CD14-positive monocyte (primary cell): ENCODE measurements around the gene KRT8. TPM values are rescaled to one million over a fixed set of nuclear protein-coding genes. Genes with fewer than 3 reads are reported as not detected.
A peak's percentile ranks its signal among the peaks of the same experiment; 100 is the strongest.

Source experiments
- DNase-seq, 3 donors: peaks; one replicate each; pipeline ENCODE4 v3.0.0-alpha.2; 2011 to 2022
- H2AFZ ChIP-seq: 2 replicates; pipeline ENCODE4 v1.6.0; 2012; ENCODE audit warnings: mild to moderate bottlenecking, low read depth, low read length, inconsistent platforms; ENCODE audit not compliant: insufficient read depth, poor library complexity, severe bottlenecking
- H3K27ac ChIP-seq, 2 donors: 1 replicate in 1 of 2; 2 replicates in 1 of 2; pipeline ENCODE4 v1.5.1; 2012 to 2013; ENCODE audit warnings: low read length in 2 of 2, control low read depth in 1 of 2, inconsistent platforms in 1 of 2, low read depth in 1 of 2, mild to moderate bottlenecking in 1 of 2
- H3K27me3 ChIP-seq, 2 donors: one replicate each; pipeline versions ENCODE4 v1.6.0 to v1.6.1; 2011 to 2013; ENCODE audit warnings: low read length in 2 of 2; ENCODE audit not compliant: control insufficient read depth in 2 of 2, insufficient read depth in 2 of 2
- H3K36me3 ChIP-seq, 2 donors: replicated peaks in 1 of 2; 1 replicate in 1 of 2; 2 replicates in 1 of 2; pipeline versions ENCODE4 v1.5.1 to v1.6.1; 2012 to 2013; ENCODE audit warnings: low read length in 2 of 2, control low read depth in 1 of 2, inconsistent platforms in 1 of 2, mild to moderate bottlenecking in 1 of 2; ENCODE audit not compliant: insufficient read depth in 2 of 2, control insufficient read depth in 1 of 2
- H3K4me1 ChIP-seq, 2 donors: 1 replicate in 1 of 2; 2 replicates in 1 of 2; pipeline versions ENCODE4 v1.5.1 to v1.6.1; 2012 to 2013; ENCODE audit warnings: low read length in 2 of 2, control low read depth in 1 of 2, inconsistent platforms in 1 of 2, mild to moderate bottlenecking in 1 of 2, moderate library complexity in 1 of 2; ENCODE audit not compliant: insufficient read depth in 2 of 2, control insufficient read depth in 1 of 2
- H3K4me2 ChIP-seq: replicated peaks from 2 replicates; pipeline ENCODE3; 2012; ENCODE audit warnings: low read length, moderate library complexity, mild to moderate bottlenecking; ENCODE audit not compliant: poor library complexity, severe bottlenecking; ENCODE audit errors: extremely low read depth
- H3K4me3 ChIP-seq, 3 experiments: fragments of 200-600 bp in 1 of 3; sonication (generic) in 1 of 3; replicated peaks in 1 of 3; 1 replicate in 2 of 3; 2 replicates in 1 of 3; pipeline ENCODE4 v1.5.1; 2011 to 2013; ENCODE audit warnings: low read length in 3 of 3, mild to moderate bottlenecking in 3 of 3, control low read depth in 2 of 3, low read depth in 2 of 3, inconsistent platforms in 1 of 3, moderate library complexity in 1 of 3
- H3K79me2 ChIP-seq: 2 replicates; pipeline ENCODE4 v1.6.0; 2012; ENCODE audit warnings: mild to moderate bottlenecking, control low read depth, inconsistent platforms, low read length, moderate library complexity; ENCODE audit not compliant: insufficient read depth
- H3K9ac ChIP-seq: 2 replicates; pipeline ENCODE4 v1.6.0; 2017; ENCODE audit warnings: low read length, mild to moderate bottlenecking; ENCODE audit not compliant: insufficient read depth, poor library complexity, severe bottlenecking
- H3K9me3 ChIP-seq, 2 donors: replicated peaks in 1 of 2; 1 replicate in 1 of 2; 2 replicates in 1 of 2; pipeline versions ENCODE4 v1.5.1 to v1.6.1; 2012 to 2013; ENCODE audit warnings: low read length in 2 of 2, control low read depth in 1 of 2; ENCODE audit not compliant: control insufficient read depth in 1 of 2, insufficient read depth in 1 of 2
- H4K20me1 ChIP-seq: 2 replicates; pipeline ENCODE4 v1.6.0; 2012; ENCODE audit warnings: mild to moderate bottlenecking, low read length, control low read depth, moderate library complexity; ENCODE audit not compliant: insufficient read depth
- H3K27ac Mint-ChIP-seq, 7 donors: one replicate each; pipeline ENCODE4 v1.8.0; 2020; ENCODE audit warnings: mild to moderate bottlenecking in 7 of 7, mixed read lengths in 7 of 7, moderate library complexity in 6 of 7, inconsistent platforms in 2 of 7
- H3K27me3 Mint-ChIP-seq, 3 donors: one replicate each; pipeline ENCODE4 v1.8.0; 2021 to 2022; ENCODE audit warnings: low read depth in 3 of 3, mild to moderate bottlenecking in 3 of 3, mixed read lengths in 3 of 3, moderate library complexity in 3 of 3, inconsistent platforms in 1 of 3
- H3K36me3 Mint-ChIP-seq, 2 donors: one replicate each; pipeline ENCODE4 v1.8.0; 2020; ENCODE audit warnings: mixed read lengths in 2 of 2, inconsistent platforms in 1 of 2, mild to moderate bottlenecking in 1 of 2
- H3K4me1 Mint-ChIP-seq: one replicate; pipeline ENCODE4 v1.8.0; 2020; ENCODE audit warnings: mild to moderate bottlenecking, mixed read lengths
- H3K4me3 Mint-ChIP-seq, 2 donors: one replicate each; pipeline ENCODE4 v1.8.0; 2020; ENCODE audit warnings: mild to moderate bottlenecking in 2 of 2, mixed read lengths in 2 of 2, moderate library complexity in 1 of 2
- H3K9me3 Mint-ChIP-seq, 7 donors: one replicate each; pipeline ENCODE4 v1.8.0; 2020 to 2022; ENCODE audit warnings: mixed read lengths in 7 of 7, mild to moderate bottlenecking in 6 of 7, moderate library complexity in 6 of 7, inconsistent platforms in 2 of 7
- CTCF ChIP-seq: fragments of 200-600 bp; IDR thresholded peaks from one replicate; pipeline ENCODE4 v1.8.0; 2022; ENCODE audit warnings: antibody characterized with exemption, mild to moderate bottlenecking
- WGBS: methylation state at CpG from one replicate; pipeline ENCODE4 v1.1.5; 2013; ENCODE audit warnings: missing lambda C conversion rate; ENCODE audit not compliant: insufficient coverage; 5-methylcytosine and 5-hydroxymethylcytosine counted together
- intact Hi-C, 2 donors: fragments of 100-400 bp; cut with micrococcal nuclease; formaldehyde crosslinking; loops; one replicate each; pipeline versions ENCODE4 v1.15.0 to v1.15.1; 2023
- polyA plus RNA-seq, 3 donors: library from polyadenylated mRNA; depleted of rRNA in 1 of 3; unstranded in 2 of 3; stranded (reverse) in 1 of 3; fragments of 300-500 nt in 2 of 3; fragments of >200 nt in 1 of 3; fragmentation: Illumina TruSeq in 2 of 3; gene quantifications; 1 replicate in 2 of 3; 2 replicates in 1 of 3; pipeline ENCODE4 v1.2.3, GENCODE V29; 2012 to 2021

Gene KRT8
- polyA plus RNA-seq, 3 donors, result 0.16 to 0.39 TPM; not detected in 1

GRCh38 chr12:52918351-52918750 lies 13.5 kb upstream of the KRT8 start:
- no peak overlapping the region for H3K4me2 ChIP-seq
- H3K4me1 ChIP-seq, result no peaks in the 10 kb centered on the region
- no peak for TF ChIP-seq CTCF
- no peak overlapping the region for H3K9ac ChIP-seq
- Mint-ChIP-seq H3K4me1 (no peaks in the 10 kb centered on the region), H3K27me3 (peaks cover 2 to 5% (median 4%) of the 10 kb centered on the region in 3 donors), H3K4me3 (no peak overlapping the region), H3K27ac (peak overlapping the region in 4 of 7 donors; percentile 35 to 86 (median 64)), H3K9me3 (peaks cover 12 to 27% (median 22%) of the 10 kb centered on the region in 7 donors), H3K36me3 (no peaks in the 10 kb centered on the region)
- H2AFZ ChIP-seq, result no peak overlapping the region
- H3K36me3 ChIP-seq, result no peaks in the 10 kb centered on the region
- H3K79me2 ChIP-seq, result no peaks in the 10 kb centered on the region
- H4K20me1 ChIP-seq, result no peaks in the 10 kb centered on the region
- no peak for DNase-seq
- WGBS, result 93% methylated on average over 3 of the region's 8 CpGs
- no peak overlapping the region for H3K4me3 ChIP-seq
- intact Hi-C loops, result no loop called here
- H3K27me3 ChIP-seq, result no peaks in the 10 kb centered on the region
- peak overlapping the region; percentile 17 to 41 for H3K27ac ChIP-seq
- H3K9me3 ChIP-seq, result peaks cover 12 to 27% of the 10 kb centered on the region in 2 donors

GRCh38 chr12:52917800-52918199 lies 12.9 kb upstream of the KRT8 start:
- no peaks in the 10 kb centered on the region for H3K4me1 Mint-ChIP-seq
- WGBS, result 100% methylated on average over 1 of the region's 1 CpG
- H3K27me3 Mint-ChIP-seq, result peaks cover 2 to 5% (median 4%) of the 10 kb centered on the region in 3 donors
- H3K36me3 Mint-ChIP-seq, result no peaks in the 10 kb centered on the region
- Histone ChIP-seq H3K27me3 (no peaks in the 10 kb centered on the region), H3K4me1 (no peaks in the 10 kb centered on the region), H3K36me3 (no peaks in the 10 kb centered on the region), H3K27ac (peak overlapping the region in 1 of 2 donors; percentile 41), H3K79me2 (no peaks in the 10 kb centered on the region), H3K4me2 (no peak overlapping the region), H2AFZ (no peak overlapping the region), H3K9ac (no peak overlapping the region), H3K4me3 (no peak overlapping the region), H3K9me3 (peaks cover 12 to 27% of the 10 kb centered on the region in 2 donors), H4K20me1 (no peaks in the 10 kb centered on the region)
- H3K4me3 Mint-ChIP-seq, result no peak overlapping the region
- no peak for DNase-seq
- peaks cover 12 to 27% (median 22%) of the 10 kb centered on the region in 7 donors for H3K9me3 Mint-ChIP-seq
- H3K27ac Mint-ChIP-seq, result peak overlapping the region in 5 of 7 donors; percentile 25 to 86 (median 71)
- intact Hi-C loops, result no loop called here
- TF ChIP-seq CTCF, result no peak
